Adrenal gland (tissue), 5 donors: ENCODE data around the gene SAMMSON.

Source experiments
- POLR2A ChIP-seq, 2 donors: fragments of 450-650 bp; IDR thresholded peaks; one replicate each; pipeline ENCODE4 v1.6.1; 2017; ENCODE audit warnings: antibody characterized with exemption in 2 of 2, mild to moderate bottlenecking in 2 of 2, moderate library complexity in 1 of 2
- TF ChIP-seq, protein P1 (sequence below), 6 experiments: fragments of 450-650 bp in 4 of 6; fragments of 200-600 bp in 2 of 6; sonication (generic) in 1 of 6; IDR thresholded peaks; 1 replicate in 5 of 6; 2 replicates in 1 of 6; pipeline versions ENCODE4 v1.5.1 to v1.8.0; 2016 to 2021; ENCODE audit warnings: antibody characterized with exemption in 6 of 6, mild to moderate bottlenecking in 2 of 6, moderate library complexity in 1 of 6
- donor health status: DM: no; HTN: no; CAD: no.

- no peak for TF ChIP-seq POLR2A (IDR thresholded peaks at IDR 0.05)
- TF ChIP-seq, protein P1, sequence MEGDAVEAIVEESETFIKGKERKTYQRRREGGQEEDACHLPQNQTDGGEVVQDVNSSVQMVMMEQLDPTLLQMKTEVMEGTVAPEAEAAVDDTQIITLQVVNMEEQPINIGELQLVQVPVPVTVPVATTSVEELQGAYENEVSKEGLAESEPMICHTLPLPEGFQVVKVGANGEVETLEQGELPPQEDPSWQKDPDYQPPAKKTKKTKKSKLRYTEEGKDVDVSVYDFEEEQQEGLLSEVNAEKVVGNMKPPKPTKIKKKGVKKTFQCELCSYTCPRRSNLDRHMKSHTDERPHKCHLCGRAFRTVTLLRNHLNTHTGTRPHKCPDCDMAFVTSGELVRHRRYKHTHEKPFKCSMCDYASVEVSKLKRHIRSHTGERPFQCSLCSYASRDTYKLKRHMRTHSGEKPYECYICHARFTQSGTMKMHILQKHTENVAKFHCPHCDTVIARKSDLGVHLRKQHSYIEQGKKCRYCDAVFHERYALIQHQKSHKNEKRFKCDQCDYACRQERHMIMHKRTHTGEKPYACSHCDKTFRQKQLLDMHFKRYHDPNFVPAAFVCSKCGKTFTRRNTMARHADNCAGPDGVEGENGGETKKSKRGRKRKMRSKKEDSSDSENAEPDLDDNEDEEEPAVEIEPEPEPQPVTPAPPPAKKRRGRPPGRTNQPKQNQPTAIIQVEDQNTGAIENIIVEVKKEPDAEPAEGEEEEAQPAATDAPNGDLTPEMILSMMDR (IDR thresholded peaks at IDR 0.05), result no peak
Measured at GRCh38 chr3:69951616-69952015, 47.9 kb upstream of the SAMMSON start.
